SH-SY5Y (cell line): ENCODE measurements around the gene HECTD4.

Source experiments
- GATA2 ChIP-seq: IDR thresholded peaks from 2 replicates; pipeline ENCODE4 v1.6.1; 2011; ENCODE audit warnings: mild to moderate bottlenecking, low read depth, low read length
- GATA3 ChIP-seq: IDR thresholded peaks from 2 replicates; pipeline ENCODE4 v1.6.1; 2011; ENCODE audit warnings: low read depth, mild to moderate bottlenecking, low read length, moderate library complexity

DNA sequence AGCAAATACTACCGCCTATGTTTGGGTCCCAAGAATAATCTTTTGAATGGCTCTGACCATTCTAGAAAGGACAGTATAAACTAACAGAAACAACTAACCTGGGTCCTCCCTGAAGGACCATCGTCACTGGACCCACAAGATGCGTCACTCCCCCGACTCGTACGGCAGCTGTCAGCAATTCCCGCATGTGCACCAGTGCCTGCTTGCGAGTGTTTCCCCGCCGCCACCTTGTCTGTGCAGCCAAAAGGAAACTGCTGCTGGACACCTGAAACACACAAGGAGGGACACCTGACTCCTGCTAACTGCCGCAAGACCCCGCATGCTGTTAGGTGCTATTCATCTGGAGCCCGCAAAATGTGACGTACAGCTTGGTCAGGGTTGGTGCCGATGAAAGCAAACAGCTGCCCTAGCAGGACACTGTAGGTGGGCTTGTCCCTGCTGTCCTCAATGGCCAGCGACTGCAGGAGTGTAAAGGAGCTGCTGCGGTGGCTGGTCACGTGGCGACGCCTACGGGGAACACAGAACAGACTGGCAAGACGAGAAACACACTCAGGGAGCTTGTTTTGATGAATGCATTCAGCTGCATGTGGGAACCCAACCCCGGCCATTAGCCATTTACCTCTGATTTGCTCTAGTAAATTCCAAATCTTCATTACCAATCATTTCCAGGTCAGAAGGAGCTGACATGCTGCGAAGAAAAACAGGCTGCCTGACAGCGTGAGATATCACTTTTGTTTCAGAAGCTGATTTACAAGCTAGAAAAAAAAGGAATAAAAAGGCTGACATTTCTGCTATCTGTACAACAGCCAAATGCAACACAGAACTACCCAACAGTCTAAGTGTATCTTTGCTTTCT is 138.7 kb downstream of the HECTD4 start:
- no peak for TF ChIP-seq GATA3
- TF ChIP-seq GATA2, result no peak
